ENCODE measurements around the gene THEMIS. TPM values are rescaled to one million over a fixed set of nuclear protein-coding genes. Genes with fewer than 3 reads are reported as not detected.

THEMIS gene
- total and polyA plus RNA-seq, 2 of the 4 experiments (the other 2 are of a cell fraction), result not detected

- Histone ChIP-seq H2AFZ (replicated peaks; ENCODE audit: low read length, poor library complexity) (no peak overlapping the region), H2BK20ac (ENCODE audit: low read depth, low read length) (no peak overlapping the region), H3K9ac (ENCODE audit: low read depth, low read length) (no peak overlapping the region), H3K4ac (ENCODE audit: low read depth, low read length) (no peak overlapping the region), H3K56ac (ENCODE audit: extremely low read depth, insufficient read depth, low read length) (no peak overlapping the region), H2BK120ac (ENCODE audit: low read depth, low read length) (no peak overlapping the region), H3K4me2 (ENCODE audit: low read depth, low read length) (peak overlapping the region; percentile 28; the same call in 1 of the 2 replicates), H3K79me1 (ENCODE audit: low read depth in 1 of 2, low read length in 2 of 2) (no peaks in the 10 kb centered on the region), H4K5ac (ENCODE audit: low read depth, low read length) (no peak overlapping the region), H3K36me3 (ENCODE audit: control insufficient read depth, insufficient read depth, low read length) (no peaks in the 10 kb centered on the region), H2AK9ac (replicated peaks; ENCODE audit: low read depth, low read length, poor library complexity) (no peak overlapping the region), H2BK15ac (ENCODE audit: low read depth, low read length) (no peak overlapping the region), H2BK5ac (ENCODE audit: low read depth, low read length, poor library complexity, severe bottlenecking) (no peak overlapping the region), H4K20me1 (ENCODE audit: insufficient read depth, low read length) (no peaks in the 10 kb centered on the region), H2AK5ac (ENCODE audit: low read depth, low read length) (no peak overlapping the region), H3K18ac (ENCODE audit: low read depth, low read length) (no peak overlapping the region), H3K14ac (replicated peaks; ENCODE audit: low read depth, low read length) (no peak overlapping the region), H3K27me3 (ENCODE audit: control insufficient read depth, insufficient read depth, low read length) (no peaks in the 10 kb centered on the region; the same call in 1 of the 2 replicates), H3K4me3 (ENCODE audit: insufficient read depth, low read depth, low read length) (no peak overlapping the region), H4K8ac (ENCODE audit: low read depth in 2 of 2, low read length in 2 of 2) (no peak overlapping the region), H3K4me1 (ENCODE audit: control insufficient read depth, insufficient read depth, low read length) (no peaks in the 10 kb centered on the region), H3K27ac (ENCODE audit: insufficient read depth, low read length) (no peak overlapping the region), H4K91ac (ENCODE audit: insufficient read depth, low read depth, low read length) (no peak overlapping the region), H3K23ac (ENCODE audit: low read depth, low read length) (no peak overlapping the region), H3K9me1 (ENCODE audit: insufficient read depth, low read length) (no peaks in the 10 kb centered on the region), H3K9me3 (ENCODE audit: control insufficient read depth, insufficient read depth, low read length) (no peaks in the 10 kb centered on the region)
- ChIA-PET POLR2A (ENCODE audit: unreplicated experiment) (no interaction called here), CTCF (no interaction called here)
- no TSS peak for BruUV-seq (replicated peaks)
- in situ Hi-C loops (cut with MboI; ENCODE audit: low sequenced_read_pairs) (no loop called here), intact Hi-C loops (cut with micrococcal nuclease) (no loop called here), dilution Hi-C loops (cut with HindIII; ENCODE audit: low sequenced_read_pairs, unreplicated experiment) (no loop called here)
- WGBS, 2 experiments (ENCODE audit: extremely low coverage in 2 of 2, insufficient read length in 1 of 2), result no CpG with 5 or more reads among the region's 3 CpGs
- DNase-seq, result peak; percentile 1
- TF ChIP-seq USF2 (IDR thresholded peaks at IDR 0.05; ENCODE audit: low read depth, low read length) (no peak), SMC3 (IDR thresholded peaks at IDR 0.05; ENCODE audit: low read depth, low read length) (no peak), FOS (IDR thresholded peaks at IDR 0.05; ENCODE audit: low read depth, low read length) (no peak), CEBPB (IDR thresholded peaks at IDR 0.05; ENCODE audit: low read depth, low read length) (no peak), POLR2A (IDR thresholded peaks at IDR 0.05; ENCODE audit: low read depth, low read length) (no peak), RFX5 (IDR thresholded peaks at IDR 0.05; ENCODE audit: low read depth, low read length) (no peak), RCOR1 (IDR thresholded peaks at IDR 0.05; ENCODE audit: insufficient replicate concordance, low read length) (no peak), CHD1 (IDR thresholded peaks at IDR 0.05; ENCODE audit: low read depth, low read length) (no peak), BHLHE40 (IDR thresholded peaks at IDR 0.05; ENCODE audit: low read depth, low read length) (no peak), MAFK (IDR thresholded peaks at IDR 0.05; ENCODE audit: low read depth, low read length) (no peak), CTCF (conservative IDR thresholded peaks at IDR 0.05; ENCODE audit: low read depth, low read length) (no peak), RAD21 (IDR thresholded peaks at IDR 0.05; ENCODE audit: low read length) (no peak), MXI1 (IDR thresholded peaks at IDR 0.05; ENCODE audit: borderline replicate concordance, low read depth, low read length) (no peak)
- no peak for ATAC-seq (ENCODE audit: low read depth)
Observed at GRCh38 chr6:127824061-127824460, 76.8 kb downstream of the THEMIS start.

Data from IMR-90 (cell line).